HUES48 (cell line): ENCODE results near the gene MLLT10.
A peak's percentile ranks its signal among the peaks of the same experiment; 100 is the strongest.

ENCODE experiments used
- H3K27ac ChIP-seq: one replicate; pipeline ENCODE4 v1.7.0; 2013; ENCODE audit warnings: low read depth, low read length, inconsistent platforms
- H3K27me3 ChIP-seq: 2 replicates; pipeline ENCODE4 v1.6.1; 2013; ENCODE audit warnings: mild to moderate bottlenecking, low read length; ENCODE audit not compliant: control insufficient read depth, insufficient read depth
- H3K36me3 ChIP-seq: 2 replicates; pipeline ENCODE4 v1.6.1; 2013; ENCODE audit warnings: low read length; ENCODE audit not compliant: control insufficient read depth, insufficient read depth
- H3K4me1 ChIP-seq: 2 replicates; pipeline ENCODE4 v1.6.1; 2013; ENCODE audit warnings: mild to moderate bottlenecking, low read length; ENCODE audit not compliant: control insufficient read depth, insufficient read depth
- H3K4me3 ChIP-seq: 2 replicates; pipeline ENCODE4 v1.5.1; 2013; ENCODE audit warnings: mild to moderate bottlenecking, low read depth, low read length
- H3K9ac ChIP-seq: 2 replicates; pipeline ENCODE4 v1.6.1; 2013; ENCODE audit warnings: mild to moderate bottlenecking, low read depth, low read length, moderate library complexity
- H3K9me3 ChIP-seq: 2 replicates; pipeline ENCODE4 v1.6.1; 2013; ENCODE audit warnings: low read length; ENCODE audit not compliant: control insufficient read depth, insufficient read depth

Gene MLLT10

DNA sequence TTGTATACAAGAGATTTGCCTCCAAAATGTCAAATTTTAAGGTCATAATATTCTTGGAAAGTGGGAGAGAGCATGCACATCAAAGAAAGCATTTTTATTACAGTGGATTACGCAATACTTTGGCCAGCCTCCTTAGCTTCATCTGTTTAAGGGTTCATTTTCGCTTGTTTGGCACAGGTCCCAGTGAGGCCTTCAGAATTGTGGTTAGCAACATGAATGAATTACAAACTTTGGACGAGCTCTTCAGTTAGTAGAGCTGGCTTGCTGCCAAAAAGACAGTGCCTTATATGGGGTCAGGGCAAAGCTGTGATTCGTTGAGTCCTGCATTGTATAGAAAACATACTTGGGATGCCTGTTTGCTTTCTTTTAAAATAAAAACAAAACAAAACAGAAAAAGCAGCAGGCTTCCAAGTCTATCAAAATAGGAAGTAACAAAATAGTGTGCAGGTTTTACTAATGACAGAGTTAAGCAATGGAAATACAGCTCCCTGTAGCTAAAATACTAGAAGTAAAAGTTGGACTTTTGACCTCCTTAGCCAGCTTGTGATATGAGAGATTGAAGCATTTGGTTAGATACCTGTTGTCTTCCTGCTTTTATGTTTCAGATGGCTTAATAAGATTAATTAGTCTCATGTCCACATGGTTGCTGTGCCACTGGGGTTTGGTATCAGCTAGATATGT lies 190.8 kb downstream of the MLLT10 start:
- no peaks in the 10 kb centered on the region for H3K27me3 ChIP-seq
- H3K9me3 ChIP-seq: no peaks in the 10 kb centered on the region
- H3K4me1 ChIP-seq: peaks cover 43% of the 10 kb centered on the region
- H3K9ac ChIP-seq: no peak overlapping the region
- no peak overlapping the region for H3K4me3 ChIP-seq
- H3K27ac ChIP-seq: peak overlapping the region; percentile 27
- peaks cover 45% of the 10 kb centered on the region for H3K36me3 ChIP-seq

DNA sequence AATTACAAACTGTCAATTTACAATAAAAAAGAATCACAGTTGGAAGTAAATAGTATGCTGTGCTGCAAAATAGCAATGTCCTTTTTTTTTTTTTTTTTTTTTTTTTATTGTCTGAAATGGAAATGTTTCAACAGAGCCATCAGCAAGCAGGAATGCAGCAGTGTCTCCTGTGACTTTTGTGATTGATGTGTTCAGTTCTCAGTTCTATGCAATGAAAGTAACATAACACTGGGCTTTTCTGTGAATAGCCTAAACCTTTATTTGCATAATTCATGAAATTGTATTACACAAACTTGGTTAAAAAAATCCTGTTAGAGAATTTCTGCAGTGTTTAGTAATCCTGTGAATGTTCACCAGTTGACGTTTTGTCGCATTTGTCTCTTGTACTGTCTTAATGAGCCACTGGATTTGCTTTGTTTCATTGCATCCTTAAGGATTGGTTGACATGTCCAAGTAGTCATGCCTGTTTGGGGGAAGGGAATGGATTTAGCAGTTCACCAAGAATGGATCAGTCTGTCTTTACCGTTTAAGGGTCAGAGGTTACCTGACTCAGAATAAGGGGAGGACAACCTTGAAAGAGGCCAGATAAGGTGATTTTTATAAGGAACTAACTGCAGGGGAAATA lies 192.7 kb downstream of the MLLT10 start:
- no peak overlapping the region for H3K4me3 ChIP-seq
- H3K4me1 ChIP-seq: peaks cover 33% of the 10 kb centered on the region
- H3K36me3 ChIP-seq: peaks cover 57% of the 10 kb centered on the region
- H3K9me3 ChIP-seq: no peaks in the 10 kb centered on the region
- peak overlapping the region; percentile 69 for H3K27ac ChIP-seq
- H3K9ac ChIP-seq: no peak overlapping the region
- H3K27me3 ChIP-seq: no peaks in the 10 kb centered on the region

DNA sequence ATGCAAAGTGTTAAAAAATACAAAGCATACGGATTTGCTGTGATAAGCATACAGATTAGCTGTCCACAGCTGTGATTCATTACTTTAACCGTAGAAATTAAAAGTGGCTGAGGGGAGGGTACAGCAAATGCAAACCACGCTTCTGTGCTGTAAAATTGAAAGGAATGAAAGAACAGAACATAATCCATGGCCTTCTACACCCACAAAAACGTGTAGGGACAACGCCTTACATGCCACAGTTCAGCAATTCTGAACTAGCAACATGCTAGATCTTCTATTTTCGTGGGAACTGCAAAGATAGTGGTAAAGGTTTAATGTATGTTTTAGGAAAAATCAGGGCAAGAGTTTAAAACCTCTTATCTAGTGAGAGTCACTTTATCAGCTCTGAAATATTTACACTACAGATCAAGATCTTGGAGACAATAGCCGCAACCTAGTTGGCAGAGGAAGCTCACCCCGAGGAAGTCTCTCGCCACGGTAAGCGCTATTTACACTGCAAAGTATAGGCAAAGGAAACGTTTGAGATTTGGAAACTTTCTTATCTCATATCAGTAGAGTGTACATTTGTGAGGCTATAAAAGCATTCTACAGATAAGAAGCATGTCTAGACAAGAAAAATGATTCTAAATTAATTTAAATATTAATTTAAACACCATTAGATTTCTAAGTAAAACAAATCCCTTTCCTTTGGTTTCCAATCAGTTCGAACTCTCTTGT lies 193.6 kb downstream of the MLLT10 start:
- peaks cover 53% of the 10 kb centered on the region for H3K36me3 ChIP-seq
- H3K9ac ChIP-seq: no peak overlapping the region
- no peaks in the 10 kb centered on the region for H3K27me3 ChIP-seq
- H3K9me3 ChIP-seq: no peaks in the 10 kb centered on the region
- peaks cover 40% of the 10 kb centered on the region for H3K4me1 ChIP-seq
- peak overlapping the region; percentile 69 for H3K27ac ChIP-seq
- H3K4me3 ChIP-seq: no peak overlapping the region

DNA sequence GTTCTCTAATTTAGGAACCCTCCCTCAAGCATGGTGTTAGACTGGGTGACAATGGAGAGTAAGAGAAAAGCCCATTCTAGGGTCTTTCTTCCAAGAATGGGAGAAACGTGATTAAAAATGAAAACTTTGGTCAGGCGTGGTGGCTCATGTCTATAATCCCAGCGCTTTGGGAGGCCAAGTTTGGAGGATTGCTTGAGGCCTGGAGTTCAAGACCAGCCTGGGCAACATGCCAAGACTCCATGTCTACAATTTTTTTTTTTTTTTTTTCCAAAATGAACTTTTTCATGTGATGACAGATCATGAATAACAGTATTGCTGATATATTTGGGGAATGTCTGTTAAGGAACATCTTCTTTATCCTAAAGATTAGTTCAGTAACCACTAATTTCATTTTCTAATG lies 194.6 kb downstream of the MLLT10 start:
- no peak overlapping the region for H3K27ac ChIP-seq
- H3K36me3 ChIP-seq: peaks cover 62% of the 10 kb centered on the region
- no peaks in the 10 kb centered on the region for H3K27me3 ChIP-seq
- H3K4me3 ChIP-seq: no peak overlapping the region
- H3K4me1 ChIP-seq: peaks cover 50% of the 10 kb centered on the region
- no peak overlapping the region for H3K9ac ChIP-seq
- H3K9me3 ChIP-seq: no peaks in the 10 kb centered on the region

DNA sequence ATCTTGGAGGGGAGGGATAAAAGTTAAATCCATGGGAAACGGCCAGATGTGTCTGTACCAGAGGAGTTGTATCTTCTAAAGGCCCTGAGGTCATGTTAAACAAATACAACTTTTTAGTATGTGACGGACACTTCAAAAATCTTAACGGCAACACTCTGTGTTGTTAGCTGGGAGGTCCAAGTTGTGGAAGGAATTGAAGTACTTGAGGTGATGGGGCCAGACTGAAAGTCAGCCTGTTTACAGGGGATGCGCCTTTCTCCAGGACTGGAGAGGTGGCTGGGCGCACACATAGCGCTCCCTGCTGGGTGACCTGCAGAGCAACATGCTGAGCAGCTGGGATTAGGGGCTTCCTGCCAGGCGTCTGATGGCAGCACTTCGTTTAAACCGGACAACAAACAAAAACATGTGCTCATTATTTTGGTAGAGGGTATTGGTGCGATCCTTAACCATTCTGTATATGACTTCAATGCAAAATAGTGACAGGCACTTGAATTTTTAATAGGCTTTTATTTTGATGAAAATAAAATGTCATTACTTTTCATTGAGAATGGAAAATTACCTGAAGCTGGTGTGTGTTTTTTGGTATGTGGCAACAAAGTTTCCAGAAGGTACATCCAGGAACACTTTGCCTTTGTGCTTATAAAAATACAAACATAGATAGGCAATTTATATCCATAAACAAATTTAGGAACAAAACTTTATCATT lies 198.2 kb downstream of the MLLT10 start:
- H3K27ac ChIP-seq: peak overlapping the region; percentile 72

DNA sequence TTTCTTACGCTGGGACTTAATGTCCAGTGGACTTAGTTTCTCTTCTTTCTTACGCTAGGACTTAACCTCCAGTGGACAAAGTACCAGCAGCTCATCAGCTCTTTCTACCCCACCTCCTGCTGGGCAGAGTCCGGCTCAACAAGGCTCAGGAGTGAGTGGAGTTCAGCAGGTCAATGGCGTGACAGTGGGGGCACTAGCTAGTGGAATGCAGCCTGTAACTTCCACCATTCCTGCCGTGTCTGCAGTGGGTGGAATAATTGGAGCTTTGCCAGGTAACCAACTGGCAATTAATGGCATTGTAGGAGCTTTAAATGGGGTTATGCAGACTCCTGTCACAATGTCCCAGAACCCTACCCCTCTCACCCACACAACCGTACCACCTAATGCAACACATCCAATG lies 199.7 kb downstream of the MLLT10 start:
- Histone ChIP-seq H3K9ac (no peak overlapping the region), H3K27ac (no peak overlapping the region), H3K27me3 (no peaks in the 10 kb centered on the region), H3K4me1 (peaks cover 27% of the 10 kb centered on the region), H3K4me3 (no peak overlapping the region), H3K36me3 (peaks cover 70% of the 10 kb centered on the region), H3K9me3 (no peaks in the 10 kb centered on the region)

More for the DNA sequence above, 198.2 kb downstream of the MLLT10 start:
- H3K4me1 ChIP-seq: peaks cover 31% of the 10 kb centered on the region
- no peak overlapping the region for H3K4me3 ChIP-seq
- no peaks in the 10 kb centered on the region for H3K9me3 ChIP-seq
- peaks cover 78% of the 10 kb centered on the region for H3K36me3 ChIP-seq
- H3K9ac ChIP-seq: no peak overlapping the region
- H3K27me3 ChIP-seq: no peaks in the 10 kb centered on the region

DNA sequence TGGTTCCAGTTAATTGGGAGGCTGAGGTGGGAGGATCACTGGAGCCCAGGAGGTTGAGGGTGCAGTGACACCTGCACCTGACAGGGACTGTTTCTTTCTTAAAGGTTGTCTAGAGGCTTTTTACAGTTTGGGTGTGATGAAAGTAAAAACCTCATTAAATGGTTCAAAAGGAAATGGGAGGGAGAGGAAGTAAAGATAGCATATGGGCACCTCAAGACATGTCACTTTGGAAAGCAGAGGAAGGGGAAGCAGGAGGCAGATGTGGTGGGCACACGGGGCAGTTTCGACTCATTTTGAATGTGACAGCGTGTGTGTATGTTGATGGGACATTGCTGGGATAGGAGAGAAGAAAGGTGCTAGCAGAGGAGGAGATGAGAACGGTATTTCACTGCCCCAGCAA lies 203.1 kb downstream of the MLLT10 start:
- no peak overlapping the region for H3K27ac ChIP-seq

DNA sequence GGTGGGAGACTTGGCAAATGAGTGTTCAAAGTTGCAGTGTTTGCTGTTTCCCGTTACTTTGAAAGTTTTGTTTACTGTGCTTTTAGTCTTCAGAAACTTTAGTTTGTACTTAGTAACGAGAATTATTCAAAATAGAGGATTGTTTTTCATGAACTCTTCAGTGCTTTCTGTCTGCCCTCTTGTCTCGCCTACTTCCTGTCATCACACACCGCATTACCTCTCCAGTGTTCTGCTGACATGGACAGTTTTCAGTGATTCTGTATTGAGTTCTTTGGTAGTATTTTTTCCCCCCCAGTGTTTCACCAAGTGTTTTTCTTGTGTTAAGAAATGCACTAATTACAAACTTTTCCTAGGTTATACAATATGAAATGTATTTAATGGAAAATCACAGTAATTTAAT lies 207.0 kb downstream of the MLLT10 start:
- Histone ChIP-seq H3K9me3 (no peaks in the 10 kb centered on the region; the same call in 1 of the 2 replicates), H3K27me3 (no peaks in the 10 kb centered on the region), H3K36me3 (peaks cover 78% of the 10 kb centered on the region), H3K9ac (no peak overlapping the region), H3K4me3 (no peak overlapping the region), H3K4me1 (no peaks in the 10 kb centered on the region), H3K27ac (no peak overlapping the region)

More for the DNA sequence above, 203.1 kb downstream of the MLLT10 start:
- Histone ChIP-seq H3K27me3 (no peaks in the 10 kb centered on the region), H3K9me3 (no peaks in the 10 kb centered on the region), H3K9ac (no peak overlapping the region), H3K4me3 (no peak overlapping the region), H3K4me1 (peaks cover 17% of the 10 kb centered on the region), H3K36me3 (peaks cover 83% of the 10 kb centered on the region)

DNA sequence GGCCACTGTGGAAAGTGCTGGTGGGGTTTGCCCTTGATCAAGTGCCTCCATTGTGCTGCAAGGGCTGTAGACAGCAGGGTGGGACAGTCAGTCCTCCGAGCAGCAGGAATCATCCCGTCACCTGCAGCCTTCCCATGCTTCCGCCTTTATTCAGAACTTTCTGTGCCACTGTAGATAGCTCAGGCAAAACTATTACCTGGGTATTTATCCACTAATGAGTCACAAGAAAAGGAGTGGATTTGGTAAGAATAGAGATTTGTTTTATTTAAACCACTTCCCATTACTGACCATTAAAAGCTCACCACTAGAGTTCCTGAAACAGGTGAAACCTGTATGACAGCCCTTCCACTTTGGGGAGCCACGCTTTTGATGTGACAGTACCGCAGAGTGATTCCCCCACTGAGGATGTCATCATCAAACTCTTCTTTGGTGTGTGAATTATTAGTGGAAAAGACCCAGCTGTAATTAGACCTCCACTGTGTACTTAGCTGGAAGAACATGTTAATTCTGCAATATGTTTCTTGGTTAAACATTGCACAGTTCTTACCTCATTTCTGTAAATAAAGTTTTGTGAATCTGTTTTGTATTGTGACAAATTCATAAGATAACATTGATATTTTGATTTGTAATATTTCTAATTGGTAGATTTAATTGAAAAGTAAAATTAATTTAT lies 208.8 kb downstream of the MLLT10 start:
- H3K4me1 ChIP-seq: peaks cover 4% of the 10 kb centered on the region; the same call in 1 of the 2 replicates
- H3K9me3 ChIP-seq: no peaks in the 10 kb centered on the region; the same call in 1 of the 2 replicates
- H3K9ac ChIP-seq: no peak overlapping the region
- peaks cover 71% of the 10 kb centered on the region for H3K36me3 ChIP-seq
- H3K27me3 ChIP-seq: no peaks in the 10 kb centered on the region
- H3K4me3 ChIP-seq: no peak overlapping the region
- H3K27ac ChIP-seq: peak overlapping the region; percentile 13

DNA sequence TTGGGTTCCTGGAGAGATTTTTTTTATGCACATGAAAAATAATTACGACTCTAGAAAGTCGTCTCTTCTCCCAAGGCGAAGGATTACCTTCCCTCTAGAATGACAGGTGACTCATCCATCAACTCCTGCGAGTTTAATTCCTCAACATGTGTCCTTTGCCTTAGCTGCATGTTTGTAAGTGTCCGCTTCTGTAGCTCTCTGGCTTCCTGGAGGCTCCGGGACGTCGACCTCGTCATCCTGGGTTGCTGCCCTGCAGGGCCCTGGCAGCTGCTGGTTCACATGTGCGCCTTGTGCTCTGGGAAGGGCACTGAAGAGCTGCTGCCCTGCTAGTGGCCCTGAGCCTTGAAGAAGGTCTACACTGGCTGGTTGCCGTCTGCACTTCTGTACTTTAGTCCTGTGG lies 210.2 kb downstream of the MLLT10 start:
- Histone ChIP-seq H3K27ac (no peak overlapping the region), H3K4me1 (peaks cover 8% of the 10 kb centered on the region; the same call in 1 of the 2 replicates), H3K27me3 (no peaks in the 10 kb centered on the region), H3K36me3 (peaks cover 60% of the 10 kb centered on the region), H3K4me3 (no peak overlapping the region), H3K9me3 (no peaks in the 10 kb centered on the region; the same call in 1 of the 2 replicates), H3K9ac (no peak overlapping the region)
